Caco-2 (cell line): Measurements from ENCODE around the gene HECA. TPM values are rescaled to one million over a fixed set of nuclear protein-coding genes. Genes with fewer than 3 reads are reported as not detected.

ENCODE experiments used
- BruUV-seq: library from RNA; stranded (reverse); fragments of 400-500 nt; replicated peaks from 2 replicates; lab custom pipeline; 2021; lab: Mats Ljungman, UMichigan
- CTCF ChIA-PET: fragments of 300-600 bp; sonication (Branson Sonifier 250); formaldehyde crosslinking; loops from one replicate; lab custom pipeline; 2022; ENCODE audit warnings: antibody characterized with exemption; lab: Charles Lee
- POLR2A ChIA-PET: fragments of 300-600 bp; sonication (Branson Sonifier 250); formaldehyde crosslinking; loops from one replicate; lab custom pipeline; 2022; ENCODE audit warnings: antibody characterized with exemption; lab: Charles Lee
- DNase-seq, 2 experiments: peaks; one replicate each; pipeline versions ENCODE4 v3.0.0 to v3.0.0-alpha.2; 2020 to 2022
- H3K27me3 ChIP-seq: replicated peaks from 2 replicates; pipeline ENCODE4 v1.6.0; 2011; ENCODE audit warnings: low read length; ENCODE audit not compliant: control insufficient read depth, insufficient read depth
- H3K36me3 ChIP-seq: 2 replicates; pipeline ENCODE4 v1.5.1; 2011; ENCODE audit warnings: low read length; ENCODE audit not compliant: control insufficient read depth, insufficient read depth
- H3K4me1 ChIP-seq: fragments of 250-450 bp; sonication (Bioruptor Pico); 2 replicates; pipeline ENCODE4 v1.5.1; 2020; ENCODE audit warnings: mild to moderate bottlenecking
- H3K4me3 ChIP-seq: 2 replicates; pipeline ENCODE4 v1.5.1; 2011; ENCODE audit warnings: low read depth, mild to moderate bottlenecking, control low read depth, low read length
- H3K9me3 ChIP-seq: fragments of 250-450 bp; sonication (Bioruptor Pico); 2 replicates; pipeline ENCODE4 v1.5.1; 2020; ENCODE audit warnings: mild to moderate bottlenecking, moderate library complexity
- H3K27ac Mint-ChIP-seq: one replicate; pipeline ENCODE4 v1.8.0; 2022; ENCODE audit warnings: mixed read lengths; ENCODE audit not compliant: unreplicated experiment
- H3K27me3 Mint-ChIP-seq: one replicate; pipeline ENCODE4 v1.8.0; 2022; ENCODE audit warnings: mixed read lengths; ENCODE audit not compliant: insufficient read depth, unreplicated experiment
- H3K36me3 Mint-ChIP-seq: one replicate; pipeline ENCODE4 v1.8.0; 2022; ENCODE audit warnings: mild to moderate bottlenecking, mixed read lengths; ENCODE audit not compliant: insufficient read depth, unreplicated experiment
- H3K4me1 Mint-ChIP-seq: one replicate; pipeline ENCODE4 v1.8.0; 2022; ENCODE audit warnings: low read depth, mixed read lengths; ENCODE audit not compliant: unreplicated experiment
- H3K4me3 Mint-ChIP-seq: one replicate; pipeline ENCODE4 v1.8.0; 2022; ENCODE audit warnings: mild to moderate bottlenecking, moderate library complexity, mixed read lengths; ENCODE audit not compliant: unreplicated experiment
- H3K9me3 Mint-ChIP-seq: one replicate; pipeline ENCODE4 v1.8.0; 2022; ENCODE audit warnings: mixed read lengths; ENCODE audit not compliant: unreplicated experiment
- CTCF ChIP-seq, 2 experiments: fragments of 200-600 bp in 1 of 2; IDR thresholded peaks; 1 replicate in 1 of 2; 2 replicates in 1 of 2; pipeline versions ENCODE4 v1.5.1 to v1.8.0; 2011 to 2022; ENCODE audit warnings: antibody characterized with exemption in 1 of 2, control low read depth in 1 of 2, inconsistent platforms in 1 of 2, low read depth in 1 of 2, low read length in 1 of 2, mild to moderate bottlenecking in 1 of 2, moderate library complexity in 1 of 2; ENCODE audit not compliant: insufficient read depth in 1 of 2, severe bottlenecking in 1 of 2, unreplicated experiment in 1 of 2
- intact Hi-C: fragments of 100-400 bp; cut with micrococcal nuclease; formaldehyde crosslinking; loops from one replicate; pipeline ENCODE4 v1.10.0; 2022; ENCODE audit not compliant: unreplicated experiment
- total RNA-seq: library from RNA; stranded (reverse); gene quantifications from 2 replicates; pipeline ENCODE4 v1.2.3, GENCODE V29; 2022

The HECA gene
- total RNA-seq, 1 experiment from 2014 or later, result 4.9 TPM

GRCh38 chr6:139153855-139154254, 19.0 kb downstream of the HECA start:
- H3K27ac Mint-ChIP-seq, result no peak overlapping the region
- ChIA-PET POLR2A (no interaction called here), CTCF (no interaction called here)
- H3K36me3 ChIP-seq, result no peaks in the 10 kb centered on the region
- H3K36me3 Mint-ChIP-seq, result peaks cover 6% of the 10 kb centered on the region
- TF ChIP-seq CTCF (IDR thresholded peaks at IDR 0.05; ENCODE audit: insufficient read depth in 1 of 2, low read depth in 1 of 2, low read length in 1 of 2, severe bottlenecking in 1 of 2, unreplicated experiment in 1 of 2), result no peak
- H3K27me3 Mint-ChIP-seq, result no peaks in the 10 kb centered on the region
- intact Hi-C loops, result no loop called here
- no peak overlapping the region for H3K4me3 ChIP-seq
- no peak overlapping the region for H3K4me3 Mint-ChIP-seq
- H3K9me3 Mint-ChIP-seq, result no peaks in the 10 kb centered on the region
- no TSS peak for BruUV-seq
- no peaks in the 10 kb centered on the region for H3K9me3 ChIP-seq
- H3K27me3 ChIP-seq, result no peaks in the 10 kb centered on the region
- DNase-seq, result no peak
- peaks cover 30% of the 10 kb centered on the region for H3K4me1 ChIP-seq
- peaks cover 41% of the 10 kb centered on the region for H3K4me1 Mint-ChIP-seq

- no peaks in the 10 kb centered on the region for H3K36me3 ChIP-seq
- H3K4me3 ChIP-seq, result no peak overlapping the region
- intact Hi-C loops, result no loop called here
- no peak overlapping the region for H3K27ac Mint-ChIP-seq
- no peaks in the 10 kb centered on the region for H3K9me3 Mint-ChIP-seq
- H3K36me3 Mint-ChIP-seq, result peaks cover 6% of the 10 kb centered on the region
- H3K4me3 Mint-ChIP-seq, result no peak overlapping the region
- ChIA-PET POLR2A (no interaction called here), CTCF (no interaction called here)
- no peaks in the 10 kb centered on the region for H3K9me3 ChIP-seq
- H3K4me1 ChIP-seq, result peaks cover 19% of the 10 kb centered on the region
- no peak for TF ChIP-seq CTCF (IDR thresholded peaks at IDR 0.05; ENCODE audit: insufficient read depth in 1 of 2, low read depth in 1 of 2, low read length in 1 of 2, severe bottlenecking in 1 of 2, unreplicated experiment in 1 of 2)
- H3K27me3 Mint-ChIP-seq, result no peaks in the 10 kb centered on the region
- no TSS peak for BruUV-seq
- H3K27me3 ChIP-seq, result no peaks in the 10 kb centered on the region
- H3K4me1 Mint-ChIP-seq, result peaks cover 31% of the 10 kb centered on the region
- no peak for DNase-seq
Observed at GRCh38 chr6:139154881-139155547, 20.1 kb downstream of the HECA start.

GRCh38 chr6:139156102-139156501, 21.2 kb downstream of the HECA start:
- TF ChIP-seq CTCF (IDR thresholded peaks at IDR 0.05; ENCODE audit: insufficient read depth in 1 of 2, low read depth in 1 of 2, low read length in 1 of 2, severe bottlenecking in 1 of 2, unreplicated experiment in 1 of 2), result no peak
- H3K36me3 Mint-ChIP-seq, result peaks cover 6% of the 10 kb centered on the region
- DNase-seq, result no peak
- Histone ChIP-seq H3K4me3 (no peak overlapping the region), H3K27me3 (no peaks in the 10 kb centered on the region), H3K9me3 (no peaks in the 10 kb centered on the region), H3K36me3 (no peaks in the 10 kb centered on the region), H3K4me1 (peaks cover 19% of the 10 kb centered on the region)
- H3K4me3 Mint-ChIP-seq, result no peak overlapping the region
- ChIA-PET POLR2A (no interaction called here), CTCF (no interaction called here)
- H3K4me1 Mint-ChIP-seq, result peaks cover 31% of the 10 kb centered on the region
- H3K9me3 Mint-ChIP-seq, result no peaks in the 10 kb centered on the region
- no peaks in the 10 kb centered on the region for H3K27me3 Mint-ChIP-seq
- intact Hi-C loops, result no loop called here
- H3K27ac Mint-ChIP-seq, result peak overlapping the region; percentile 96
- BruUV-seq, result no TSS peak
